ENCODE measurements around the gene ZNF592.

- no peak for TF ChIP-seq CTCF (IDR thresholded peaks at IDR 0.05)
- TF ChIP-seq ZFX (IDR thresholded peaks at IDR 0.05; ENCODE audit: borderline replicate concordance), result no peak
Observed at GRCh38 chr15:84799511-84800187, 51.3 kb downstream of the ZNF592 start.
